Activated B cell treated with CpG ODN at 0.5 μM for 24 hours (primary cell): Measurements from ENCODE around the gene TNRC6B. TPM values are rescaled to one million over a fixed set of nuclear protein-coding genes. Genes with fewer than 3 reads are reported as not detected.

Source experiments
- ATAC-seq: fragments of 200-7000 bp; cut with Tn5 transposase; one replicate; pipeline ENCODE4 v1.10.0; 2021; ENCODE audit warnings: low read depth, mild to moderate bottlenecking, moderate library complexity
- CTCF ChIA-PET: fragments of 350-600 bp; sonication (Branson Sonifier 250); formaldehyde crosslinking; loops from one replicate; lab custom pipeline; 2021; ENCODE audit warnings: antibody characterized with exemption; lab: Charles Lee
- POLR2A ChIA-PET: fragments of 350-600 bp; sonication (Branson Sonifier 250); formaldehyde crosslinking; loops from one replicate; lab custom pipeline; 2021; ENCODE audit warnings: antibody characterized with exemption; lab: Charles Lee
- DNase-seq: peaks from one replicate; pipeline ENCODE4 v3.0.0; 2022
- H3K27ac Mint-ChIP-seq: one replicate; pipeline ENCODE4 v1.8.0; 2020; ENCODE audit warnings: mixed read lengths
- H3K27me3 Mint-ChIP-seq: one replicate; pipeline ENCODE4 v1.8.0; 2021; ENCODE audit warnings: mixed read lengths
- H3K36me3 Mint-ChIP-seq: one replicate; pipeline ENCODE4 v1.8.0; 2021; ENCODE audit warnings: low read depth, mixed read lengths
- H3K4me1 Mint-ChIP-seq: one replicate; pipeline ENCODE4 v1.8.0; 2021; ENCODE audit warnings: mixed read lengths
- H3K4me3 Mint-ChIP-seq: one replicate; pipeline ENCODE4 v1.8.0; 2020; ENCODE audit warnings: mild to moderate bottlenecking, mixed read lengths
- H3K9me3 Mint-ChIP-seq: one replicate; pipeline ENCODE4 v1.8.0; 2020; ENCODE audit warnings: mixed read lengths
- CTCF ChIP-seq: fragments of 200-600 bp; IDR thresholded peaks from one replicate; pipeline ENCODE4 v1.8.0; 2022; ENCODE audit warnings: antibody characterized with exemption, mild to moderate bottlenecking
- intact Hi-C: fragments of 100-400 bp; cut with micrococcal nuclease; formaldehyde crosslinking; loops from one replicate; pipeline ENCODE4 v1.15.1; 2024
- total RNA-seq: library from RNA; stranded (reverse); gene quantifications from 2 replicates; pipeline ENCODE4 v1.2.3, GENCODE V29; 2022

The TNRC6B gene
- total RNA-seq, 1 donor from 2014 or later = 95.2 TPM

DNA sequence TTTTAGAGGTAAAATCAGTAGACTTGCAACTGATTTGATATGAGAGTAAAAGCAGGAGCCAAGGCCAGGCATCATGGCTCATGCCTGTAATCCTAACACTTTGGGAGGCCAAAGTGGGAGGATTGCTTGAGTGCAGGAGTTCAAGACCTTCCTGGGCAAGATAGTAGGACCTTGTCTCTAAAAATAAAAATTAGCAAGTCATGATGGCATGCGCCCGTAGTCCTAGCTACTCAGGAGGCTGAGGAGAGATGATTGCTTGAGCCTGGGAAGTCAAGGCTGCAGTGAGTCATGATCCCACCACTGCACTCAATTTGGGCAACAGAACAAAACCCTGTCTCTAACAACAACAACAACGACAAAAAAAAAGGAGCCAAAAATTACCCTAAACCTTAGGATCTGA is 206.2 kb downstream of the TNRC6B start:
- ChIA-PET CTCF (interaction anchor here (0.5 to 2.2 kb wide), 4 partner anchors 16 to 262 kb away, joined by 3 to 7 read pairs (median 4); no protein-coding TSS in a partner anchor), POLR2A (interaction anchor here (0.6 to 2.7 kb wide), 3 partner anchors 8 to 1315 kb away, joined by 3 to 11 read pairs (median 8); no protein-coding TSS in a partner anchor)
- no peak for DNase-seq
- Mint-ChIP-seq H3K4me1 (peaks cover 72% of the 10 kb centered on the region), H3K36me3 (peaks cover 15% of the 10 kb centered on the region), H3K27ac (peak overlapping the region; percentile 78), H3K4me3 (no peak overlapping the region), H3K27me3 (no peaks in the 10 kb centered on the region), H3K9me3 (no peaks in the 10 kb centered on the region)
- TF ChIP-seq CTCF = no peak
- intact Hi-C loops = loop anchor here (2.0 kb wide), 1 partner anchor 13 kb away; the partner anchor contains the start of gene SGSM3
- ATAC-seq = no peak

- Mint-ChIP-seq H3K4me3 (peak overlapping the region; percentile 82), H3K27me3 (no peaks in the 10 kb centered on the region), H3K36me3 (peaks cover 17% of the 10 kb centered on the region), H3K27ac (peak overlapping the region; percentile 95), H3K9me3 (no peaks in the 10 kb centered on the region), H3K4me1 (peaks cover 68% of the 10 kb centered on the region)
- TF ChIP-seq CTCF = no peak
- ChIA-PET POLR2A (interaction anchor here (0.6 to 2.7 kb wide), 16 partner anchors 9 to 770 kb away, joined by 3 to 11 read pairs (median 4); partner anchors contain the start of genes MRTFA and SGSM3), CTCF (interaction anchor here (0.7 to 2.2 kb wide), 8 partner anchors 12 to 267 kb away, joined by 3 to 9 read pairs (median 6); no protein-coding TSS in a partner anchor)
- ATAC-seq (peak; percentile 96), DNase-seq (no peak)
- intact Hi-C loops = loop anchor here (1.0 to 2.0 kb wide), 4 partner anchors 9 to 27 kb away; partner anchors contain the start of gene SGSM3
These were observed 207.5 kb downstream of the TNRC6B start for GRCh38 chr22:40385036-40385782.

Other genes with a start within 250 kb of the TNRC6B start
- 0.58 TPM in 1 of 2 replicates, not detected in the other for gene TMA7B, start 217.5 kb upstream of the TNRC6B start, total RNA-seq
- 0.02 and 0.13 TPM in 2 replicates for gene FAM83F, start 183.0 kb upstream of the TNRC6B start, total RNA-seq
- 102 and 109 TPM in 2 replicates for gene ADSL, start 168.6 kb downstream of the TNRC6B start, total RNA-seq
- 111 and 123 TPM in 2 replicates for gene SGSM3, start 192.7 kb downstream of the TNRC6B start, total RNA-seq